NCI-H187 (cell line): ENCODE results near the gene PGS1.
"Not testable (repeated sequence)": the region's sequence is repeated elsewhere in the genome, so short reads cannot be mapped to it uniquely, and the experiment has no call there.

ENCODE experiments used
- DNase-seq, 2 experiments: peaks; one replicate each; lab custom pipeline; 2025; lab: John Stamatoyannopoulos, UW

Gene PGS1

GRCh38 chr17:78378225-78379130, at the start of gene PGS1:
PGS1 (plus strand) TSS chr17:78378649; CDS start chr17:78378666, 17 bp downstream.
- peak; percentile 28 to 40 for DNase-seq

DNA sequence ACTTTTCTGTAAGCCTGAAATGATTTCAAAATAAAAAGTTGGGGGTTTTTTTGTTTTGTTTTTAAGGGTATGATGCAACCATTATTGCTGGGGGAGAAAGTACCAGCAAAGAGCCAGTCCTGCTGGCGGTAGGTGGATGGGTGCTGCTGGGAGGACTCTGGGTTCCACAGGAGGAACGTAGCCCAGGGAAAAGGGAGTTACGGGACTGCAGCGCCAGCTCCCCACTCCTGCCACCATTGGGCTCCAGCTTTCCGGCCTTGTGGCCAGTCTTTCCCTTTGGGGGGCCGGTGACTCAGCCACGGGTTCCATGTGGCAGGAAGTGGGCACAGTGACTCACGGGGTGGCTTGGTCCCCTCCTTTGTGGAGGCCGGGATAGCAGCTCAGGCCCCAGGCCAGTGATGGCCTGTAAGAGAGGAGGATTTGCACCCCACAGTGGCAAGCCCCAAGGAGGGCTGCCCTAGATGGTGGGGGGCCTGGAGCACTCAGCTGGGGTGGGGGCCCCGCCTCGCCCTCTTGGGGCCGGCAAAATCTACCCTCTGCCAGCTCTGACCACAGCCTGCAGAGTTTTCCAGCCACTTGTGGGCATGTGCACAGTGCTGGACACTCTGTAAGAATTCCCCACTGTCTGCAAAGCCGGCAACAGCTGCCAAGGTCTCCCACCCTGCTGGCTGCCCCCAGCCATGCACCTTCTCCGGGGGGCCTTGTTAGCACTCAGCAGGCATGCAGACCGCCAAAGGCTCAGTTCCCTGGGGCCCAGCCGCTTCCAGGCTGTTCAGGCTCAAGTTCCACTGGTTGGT, 49.0 kb upstream of the PGS1 start:
- DNase-seq, result no peak

- no peak for DNase-seq
Measured at GRCh38 chr17:78330570-78331224, 47.8 kb upstream of the PGS1 start.

DNA sequence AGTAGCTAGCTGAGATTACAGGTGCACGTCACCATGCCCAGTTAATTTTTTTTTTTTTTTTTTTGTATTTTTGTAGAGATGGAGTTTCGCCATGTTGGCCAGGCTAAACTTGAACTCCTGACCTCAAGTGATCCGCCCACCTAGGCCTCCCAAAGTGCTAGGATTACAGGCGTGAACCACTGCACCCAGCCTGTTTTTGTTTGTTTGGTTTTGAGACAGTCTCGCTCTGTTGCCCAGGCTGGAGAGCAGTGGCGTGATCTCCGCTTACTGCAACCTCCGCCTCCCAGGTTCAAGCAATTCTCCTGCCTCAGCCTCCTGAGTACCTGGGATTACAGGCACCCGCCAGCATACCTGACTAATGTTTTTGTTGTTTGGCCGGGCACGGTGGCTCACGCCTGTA, 47.1 kb upstream of the PGS1 start:
- not testable (repeated sequence) for DNase-seq

GRCh38 chr17:78332991-78333390, 45.5 kb upstream of the PGS1 start:
- DNase-seq, result no peak

- DNase-seq, result peak in 1 of 2 experiments; percentile 51
Measured at GRCh38 chr17:78335209-78335608, 43.2 kb upstream of the PGS1 start.

DNA sequence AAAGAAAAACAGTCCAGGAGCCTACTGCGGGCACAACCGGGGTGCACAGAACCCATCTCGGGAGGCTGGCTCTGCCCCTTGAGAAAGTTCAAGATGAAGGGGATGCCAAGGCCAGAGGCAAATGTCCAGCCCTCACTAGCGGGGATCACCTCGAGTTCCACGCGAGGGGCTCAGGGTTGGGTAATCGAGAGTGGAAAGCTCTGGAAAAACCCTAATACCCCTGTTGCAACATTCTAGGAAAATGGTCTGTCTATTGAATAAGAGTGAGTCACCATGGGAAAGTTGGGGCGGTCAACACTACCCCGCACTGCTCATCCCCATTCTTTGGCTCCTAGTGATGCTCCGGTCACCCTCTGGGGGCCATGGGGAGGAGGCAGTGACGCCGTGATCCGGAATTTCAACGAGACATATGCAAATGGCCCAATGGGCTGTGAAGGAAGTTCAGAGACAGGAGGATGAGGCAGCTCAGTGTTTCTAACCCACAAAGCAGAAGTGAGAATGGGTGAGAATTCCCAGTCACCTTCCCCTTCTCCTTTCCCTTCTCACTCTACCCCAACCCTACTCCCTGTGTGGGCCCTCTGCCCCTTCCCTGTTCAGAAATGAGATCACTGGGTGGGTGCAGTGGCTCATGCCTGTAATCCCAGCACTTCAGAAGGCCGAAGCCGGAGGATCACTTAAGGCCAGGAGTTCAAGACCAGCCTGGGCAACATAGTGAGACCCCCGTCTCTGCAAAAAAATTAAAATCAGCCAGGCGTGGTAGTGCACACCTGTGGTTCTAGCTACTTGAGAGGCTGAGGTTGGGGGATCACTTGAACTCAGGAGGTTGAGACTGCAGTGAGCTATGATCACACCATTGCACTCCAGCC, 41.0 kb upstream of the PGS1 start:
- DNase-seq, result no peak

- DNase-seq, result no peak
Measured at GRCh38 chr17:78338486-78339259, 39.8 kb upstream of the PGS1 start.

GRCh38 chr17:78340183-78340955, 38.1 kb upstream of the PGS1 start:
- no peak for DNase-seq

DNA sequence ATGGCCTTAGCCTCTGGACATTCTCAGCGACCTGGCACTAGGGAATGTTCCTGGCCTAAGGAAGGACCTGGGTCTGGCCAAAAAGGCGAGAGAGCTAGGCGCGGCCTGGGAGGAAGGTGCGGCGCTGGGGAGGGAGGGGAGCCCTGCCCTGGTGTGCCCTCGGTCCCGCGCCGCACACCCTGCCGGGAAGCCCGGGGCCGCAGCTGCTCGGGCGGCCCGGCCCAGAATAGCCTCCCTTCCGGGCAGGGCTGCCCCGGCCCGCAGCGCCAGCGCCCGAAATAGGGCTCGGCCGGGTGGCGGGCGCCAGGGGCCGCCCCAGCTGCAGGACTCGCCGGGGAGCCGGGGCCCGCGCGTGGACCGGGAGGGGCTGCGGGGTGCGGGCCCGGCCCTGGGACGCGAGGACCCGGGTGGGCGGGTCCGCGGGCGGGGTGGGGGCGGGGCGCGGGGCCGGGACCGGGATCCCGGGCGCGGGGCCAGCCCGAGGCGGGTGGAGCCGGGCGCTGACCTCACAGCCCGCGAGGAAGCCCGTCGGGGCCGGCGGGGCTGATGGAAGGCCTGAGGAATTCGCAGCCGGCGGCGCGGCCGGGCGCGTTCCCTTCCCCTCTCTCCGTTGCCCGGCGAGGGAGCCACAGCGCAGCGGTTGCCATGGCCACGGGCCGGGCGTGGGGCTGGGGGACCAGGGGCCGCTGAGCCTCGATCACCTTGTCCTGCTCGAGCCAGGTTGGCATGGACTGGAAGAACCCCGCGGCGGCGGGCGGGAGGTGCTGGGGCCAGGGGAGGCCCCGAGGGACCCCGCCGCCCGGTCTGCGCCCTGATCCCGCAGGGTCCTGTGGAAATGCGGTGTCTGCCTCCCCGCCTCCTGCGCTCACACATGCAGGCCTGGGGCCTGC, 36.6 kb upstream of the PGS1 start:
- no peak for DNase-seq

DNA sequence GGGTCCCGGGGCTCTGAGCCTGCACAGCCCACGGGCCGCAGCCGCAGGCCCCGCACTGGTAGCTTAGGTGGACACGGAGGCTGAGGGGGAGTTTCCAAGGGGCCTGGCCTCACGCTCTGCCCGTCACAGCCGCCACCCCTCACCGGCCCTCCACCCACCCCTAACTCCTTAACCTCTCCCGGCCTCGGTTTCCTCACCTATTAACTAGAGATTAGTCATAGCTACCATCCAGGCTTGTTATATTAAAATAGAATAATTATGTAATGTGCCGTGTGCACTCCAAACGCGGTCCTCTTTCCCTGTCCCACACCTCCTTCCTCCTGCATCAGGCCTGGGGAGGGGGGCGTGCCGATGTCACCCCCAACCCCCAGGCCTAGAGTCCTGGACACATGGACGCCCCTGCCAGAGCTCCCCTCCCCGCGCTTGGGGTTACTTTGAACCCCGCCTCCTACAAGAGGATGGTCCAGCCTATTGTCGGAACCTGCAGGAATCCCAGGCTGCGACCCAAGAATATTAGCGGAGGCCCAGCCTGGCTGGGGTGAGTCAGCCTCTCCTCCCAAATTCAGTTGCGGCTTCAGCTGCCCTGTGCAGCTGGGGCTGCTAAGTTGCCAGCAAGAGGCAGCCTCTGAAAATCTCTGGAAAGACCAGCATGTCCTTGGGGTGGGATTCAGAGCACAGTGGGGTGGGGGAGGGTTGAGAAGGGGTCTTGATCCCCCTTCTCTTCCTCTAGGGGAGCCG, 35.8 kb upstream of the PGS1 start:
- DNase-seq, result no peak

- no peak for DNase-seq
Measured at GRCh38 chr17:78343187-78343542, 35.3 kb upstream of the PGS1 start.

DNA sequence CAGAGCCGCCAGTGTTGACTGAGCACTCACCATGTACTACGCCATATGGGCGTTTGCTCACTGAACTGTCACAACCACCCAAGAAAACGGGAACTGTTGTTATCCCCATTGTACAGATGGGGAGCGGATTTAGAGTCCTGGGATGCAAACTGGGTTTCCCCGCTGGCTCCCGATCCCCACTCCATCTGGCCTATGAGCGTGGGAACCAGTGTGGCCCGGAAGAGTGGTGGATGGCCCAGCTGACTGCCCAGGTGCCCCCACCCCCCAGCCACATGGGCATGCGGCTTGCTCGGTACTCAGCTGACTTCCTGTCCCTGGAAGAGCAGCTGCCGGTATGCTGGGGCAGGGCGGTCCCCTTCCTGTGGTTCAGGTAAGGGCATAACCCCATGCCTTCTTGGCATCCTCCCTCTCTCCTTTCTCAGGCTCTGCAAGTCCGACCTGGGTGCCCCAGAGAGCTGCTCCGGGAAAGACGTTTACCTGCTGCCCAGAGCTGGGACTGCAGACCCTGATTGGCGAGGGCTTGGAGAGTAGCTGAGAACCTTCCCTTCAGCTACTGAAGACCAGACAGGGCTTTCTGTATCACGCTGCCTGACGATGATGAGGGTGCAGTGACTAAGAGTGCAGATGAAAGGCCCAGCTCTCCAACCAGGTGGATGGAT, 34.8 kb upstream of the PGS1 start:
- DNase-seq, result no peak

- no peak for DNase-seq
Measured at GRCh38 chr17:78344666-78345065, 33.8 kb upstream of the PGS1 start.

- DNase-seq, result no peak
Measured at GRCh38 chr17:78345172-78345571, 33.3 kb upstream of the PGS1 start.

DNA sequence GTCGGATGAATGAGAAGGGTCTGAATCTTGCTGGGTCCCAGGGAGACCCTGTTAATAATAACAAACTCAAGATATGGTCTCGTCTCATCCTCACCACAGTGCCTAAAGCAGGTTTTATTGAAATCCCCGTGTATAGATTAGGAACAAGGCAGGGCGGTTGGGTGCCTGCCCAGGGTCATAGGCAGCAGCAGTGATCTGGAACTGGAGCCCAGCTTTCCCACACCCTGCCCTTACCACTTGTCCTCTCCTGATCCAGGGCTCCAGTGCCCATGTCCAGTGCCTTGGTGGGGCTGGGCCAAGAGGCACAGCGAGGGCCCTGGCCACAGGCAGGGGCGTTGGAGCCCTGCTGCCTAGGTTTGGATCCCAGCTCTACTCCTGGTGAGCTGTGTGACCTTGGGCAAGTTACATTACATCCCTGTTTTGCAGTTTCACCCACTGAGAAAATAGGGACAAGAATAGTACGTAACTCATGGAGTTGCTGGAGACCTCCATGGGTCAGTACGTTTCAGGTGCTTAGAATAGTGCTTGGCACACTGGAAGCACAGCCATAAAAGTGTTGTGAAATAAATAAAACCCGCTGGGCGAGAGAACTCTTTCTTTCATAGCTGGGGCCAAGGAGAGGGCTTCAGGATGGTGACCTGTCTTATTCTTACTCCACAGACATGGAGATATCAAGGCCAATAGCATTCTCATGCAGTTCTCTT, 32.5 kb upstream of the PGS1 start:
- DNase-seq, result no peak

DNA sequence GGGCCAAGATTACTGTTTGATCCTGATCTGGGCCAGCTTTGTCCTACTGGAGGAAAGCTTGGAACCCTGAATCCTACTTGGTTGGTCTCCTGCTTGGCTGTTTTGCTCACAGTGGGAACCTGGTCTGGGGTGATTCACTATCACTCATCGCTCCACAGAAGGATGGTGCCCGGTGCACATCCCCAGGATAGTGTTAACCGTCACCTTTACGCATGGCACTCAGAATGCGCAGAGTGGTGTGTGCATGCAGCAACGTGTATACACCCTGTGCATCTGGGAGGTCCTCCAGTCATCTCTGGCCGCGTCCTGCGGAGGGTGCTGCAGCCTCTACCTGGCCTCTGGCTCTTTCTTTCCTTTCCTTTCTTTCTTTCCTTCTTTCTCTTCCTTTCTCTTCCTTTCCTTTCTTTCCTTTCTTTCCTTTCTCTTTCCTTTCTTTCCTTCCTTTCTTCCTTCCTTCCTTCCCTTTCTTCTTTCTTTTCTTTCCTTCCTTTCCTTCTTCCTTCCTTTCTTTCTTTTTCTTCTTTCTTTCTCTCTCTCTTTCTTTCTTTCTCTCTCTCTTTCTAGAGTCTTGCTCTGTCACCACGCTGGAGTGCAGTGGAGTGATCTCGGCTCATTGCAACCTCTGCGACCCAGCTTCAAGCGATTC, 31.7 kb upstream of the PGS1 start:
- DNase-seq, result no peak
